Measurements from ENCODE around the gene NDST1.

Gene NDST1

GRCh38 chr5:150605546-150605945 lies 97.6 kb downstream of the NDST1 start:
- H3K4me3 ChIP-seq (replicated peaks; ENCODE audit: low read depth, low read length): no peak overlapping the region
- DNase-seq (ENCODE audit: extremely low read depth, low read depth): no peak
- TF ChIP-seq CTCF (IDR thresholded peaks at IDR 0.05; ENCODE audit: low read depth, low read length, missing control alignments): no peak

DNA sequence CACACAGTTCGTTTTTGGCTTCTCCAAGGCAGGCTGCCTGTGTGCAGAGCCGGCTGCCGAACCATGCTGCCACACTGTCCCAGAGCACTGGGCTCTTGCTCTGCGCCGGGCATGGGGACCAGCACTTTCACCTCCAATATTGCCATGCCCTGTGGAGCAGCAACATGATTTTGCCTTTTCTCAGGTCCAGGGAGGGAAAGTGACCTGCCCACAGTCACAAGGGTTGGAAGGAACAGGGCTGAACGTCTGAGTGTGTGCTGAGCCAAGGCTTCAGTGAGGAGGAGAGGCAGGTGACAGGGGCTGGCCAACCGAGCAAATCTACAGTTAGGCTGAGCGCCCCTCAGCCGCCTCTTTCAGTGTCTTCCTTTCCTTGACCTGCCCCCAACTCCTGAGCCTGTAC lies 98.5 kb downstream of the NDST1 start:
- no peak for DNase-seq (ENCODE audit: extremely low read depth, low read depth)
- no peak for TF ChIP-seq CTCF (IDR thresholded peaks at IDR 0.05; ENCODE audit: low read depth, low read length, missing control alignments)
- H3K4me3 ChIP-seq (replicated peaks; ENCODE audit: low read depth, low read length): no peak overlapping the region

DNA sequence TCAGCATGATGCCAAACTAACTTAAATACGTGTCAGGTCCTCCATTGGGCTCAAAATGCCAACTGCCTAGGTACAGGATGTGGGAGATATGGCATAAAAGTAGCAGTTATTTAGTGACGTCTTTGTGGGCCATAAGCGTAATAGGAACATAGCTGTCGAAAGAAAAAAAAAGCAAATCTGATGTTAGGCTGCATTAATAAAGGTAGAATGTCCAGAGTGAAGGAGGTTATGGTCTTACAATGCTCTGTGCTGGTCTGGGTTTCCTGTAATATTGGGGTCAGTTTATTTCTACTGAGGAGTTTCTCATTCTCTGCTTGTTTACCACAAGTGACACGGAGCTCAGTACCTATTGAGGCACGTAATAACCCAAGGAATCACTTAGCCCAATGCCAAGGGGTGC lies 99.2 kb downstream of the NDST1 start:
- no peak for DNase-seq (ENCODE audit: extremely low read depth, low read depth)
- TF ChIP-seq CTCF (IDR thresholded peaks at IDR 0.05; ENCODE audit: low read depth, low read length, missing control alignments): no peak
- no peak overlapping the region for H3K4me3 ChIP-seq (replicated peaks; ENCODE audit: low read depth, low read length)
